Forelimb muscle (tissue), 1 donor: Measurements from ENCODE around the gene CSK. TPM values are rescaled to one million over a fixed set of nuclear protein-coding genes. Genes with fewer than 3 reads are reported as not detected.
"Not testable (repeated sequence)": the region's sequence is repeated elsewhere in the genome, so short reads cannot be mapped to it uniquely, and the experiment has no call there.

Experiments used
- DNase-seq: peaks from one replicate; pipeline ENCODE4 v3.0.0-alpha.2; 2013; ENCODE audit warnings: low read depth
- polyA plus RNA-seq: library from polyadenylated mRNA; unstranded; fragments of 120-200 nt; gene quantifications from one replicate; pipeline ENCODE4 v1.2.1, GENCODE V29; 2013; ENCODE audit not compliant: insufficient read length

Gene CSK
- polyA plus RNA-seq, 1 donor, result 31.7 TPM

DNA sequence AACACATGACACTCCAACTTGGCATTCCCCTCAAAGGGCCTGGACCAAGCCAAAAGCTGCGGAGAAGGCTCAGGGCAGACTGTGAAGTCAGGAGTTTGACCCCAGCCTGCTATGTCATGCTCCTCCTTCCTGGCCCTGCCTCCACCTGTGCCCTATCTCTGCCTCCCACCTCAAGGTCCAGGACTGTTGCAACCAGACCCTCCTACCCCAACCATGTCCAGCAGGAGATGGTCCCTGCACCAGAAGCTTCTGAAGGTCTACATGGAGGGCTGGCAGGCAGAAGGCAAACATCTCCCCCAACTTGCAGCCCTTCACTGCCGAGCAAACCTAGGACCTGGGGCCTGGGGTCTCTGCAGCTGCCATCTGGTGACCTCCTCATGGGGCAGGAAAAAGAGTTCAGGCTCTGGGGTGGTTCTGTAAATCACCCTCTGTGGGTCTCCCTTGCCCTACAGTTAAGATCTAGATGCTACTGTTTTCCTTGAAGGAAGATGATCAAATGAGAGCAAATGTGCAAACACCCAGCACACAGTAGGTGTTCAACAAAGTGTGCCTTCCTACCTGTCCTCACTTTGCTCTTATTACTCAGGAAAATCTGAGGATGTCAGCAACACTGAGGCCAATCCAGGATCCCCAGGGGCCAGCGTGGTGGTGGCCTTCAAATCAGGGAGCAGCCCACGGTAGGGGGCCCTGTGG lies 11.5 kb upstream of the CSK start:
- DNase-seq, result no peak

GRCh38 chr15:74773329-74773728 lies 8.6 kb upstream of the CSK start:
- no peak for DNase-seq

- no peak for DNase-seq
These were observed 8.1 kb upstream of the CSK start for GRCh38 chr15:74773731-74774252.

DNA sequence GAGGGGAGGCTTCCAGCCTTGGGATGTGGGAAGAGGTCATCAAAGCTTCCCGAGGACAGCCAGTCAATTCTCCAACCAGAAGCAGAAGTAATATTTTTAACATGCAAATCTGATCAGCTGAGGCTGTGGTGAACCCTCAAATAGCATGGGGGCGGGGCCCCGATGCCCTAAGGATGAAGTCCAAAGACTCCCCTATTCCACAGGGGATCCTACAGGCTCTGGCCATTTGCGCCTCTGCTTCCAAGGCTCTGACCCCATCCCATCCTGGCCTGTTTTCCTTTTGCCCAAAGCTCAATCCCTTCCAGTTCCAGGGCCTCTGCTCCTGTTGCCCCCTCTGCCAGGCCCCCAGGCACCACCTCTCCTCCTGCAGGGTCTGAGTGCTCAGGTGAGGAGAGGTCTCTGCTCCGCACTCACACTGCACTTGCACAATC lies 6.7 kb upstream of the CSK start:
- no peak for DNase-seq

- DNase-seq, result no peak
These were observed 6.0 kb upstream of the CSK start for GRCh38 chr15:74775894-74776293.

DNA sequence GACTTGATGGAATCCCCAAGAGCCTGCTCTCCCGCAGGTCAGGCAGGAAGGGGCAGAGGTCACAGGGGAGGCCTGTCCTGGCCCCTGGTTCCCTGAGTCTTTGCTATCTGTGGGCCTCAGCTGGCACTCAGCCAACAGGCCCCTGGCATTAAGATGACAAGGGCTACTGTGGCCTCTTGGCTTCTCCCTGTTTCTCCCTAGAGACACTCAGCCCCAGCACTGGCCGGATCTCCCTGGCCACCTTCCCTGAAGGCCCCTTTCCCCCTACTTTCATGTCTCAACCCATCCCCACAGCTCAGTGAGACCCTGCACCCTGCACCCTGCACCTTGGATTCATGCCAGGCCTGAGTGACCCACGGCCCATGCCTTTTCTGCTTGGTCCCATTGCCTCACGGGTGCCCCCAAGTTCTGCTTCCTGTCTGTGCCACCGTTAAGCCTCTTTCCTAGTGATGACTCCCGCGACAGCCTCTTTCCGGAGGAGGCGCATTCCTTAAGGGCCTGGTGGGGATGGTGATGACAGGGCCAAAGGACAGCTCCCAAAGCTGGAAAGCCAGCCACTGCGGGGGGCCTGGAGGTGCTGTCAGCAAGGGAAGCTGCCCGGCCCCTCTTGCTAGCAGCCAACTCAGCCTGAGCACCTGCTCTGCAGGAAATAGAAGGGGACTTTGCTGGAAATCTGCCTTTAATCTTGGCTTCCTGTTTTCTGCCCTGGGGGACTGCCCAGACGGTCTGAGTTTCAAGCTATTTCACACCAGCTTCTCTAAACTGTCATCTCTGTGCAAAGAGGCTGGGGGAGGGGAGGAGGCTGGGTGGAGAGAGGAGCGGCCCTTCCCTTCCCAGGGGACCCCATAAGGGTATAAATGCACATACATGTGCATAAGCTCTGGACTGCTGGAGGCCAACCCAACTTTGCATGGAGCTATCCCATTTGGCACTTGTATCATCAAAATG lies 4.8 kb upstream of the CSK start:
- DNase-seq, result no peak

DNA sequence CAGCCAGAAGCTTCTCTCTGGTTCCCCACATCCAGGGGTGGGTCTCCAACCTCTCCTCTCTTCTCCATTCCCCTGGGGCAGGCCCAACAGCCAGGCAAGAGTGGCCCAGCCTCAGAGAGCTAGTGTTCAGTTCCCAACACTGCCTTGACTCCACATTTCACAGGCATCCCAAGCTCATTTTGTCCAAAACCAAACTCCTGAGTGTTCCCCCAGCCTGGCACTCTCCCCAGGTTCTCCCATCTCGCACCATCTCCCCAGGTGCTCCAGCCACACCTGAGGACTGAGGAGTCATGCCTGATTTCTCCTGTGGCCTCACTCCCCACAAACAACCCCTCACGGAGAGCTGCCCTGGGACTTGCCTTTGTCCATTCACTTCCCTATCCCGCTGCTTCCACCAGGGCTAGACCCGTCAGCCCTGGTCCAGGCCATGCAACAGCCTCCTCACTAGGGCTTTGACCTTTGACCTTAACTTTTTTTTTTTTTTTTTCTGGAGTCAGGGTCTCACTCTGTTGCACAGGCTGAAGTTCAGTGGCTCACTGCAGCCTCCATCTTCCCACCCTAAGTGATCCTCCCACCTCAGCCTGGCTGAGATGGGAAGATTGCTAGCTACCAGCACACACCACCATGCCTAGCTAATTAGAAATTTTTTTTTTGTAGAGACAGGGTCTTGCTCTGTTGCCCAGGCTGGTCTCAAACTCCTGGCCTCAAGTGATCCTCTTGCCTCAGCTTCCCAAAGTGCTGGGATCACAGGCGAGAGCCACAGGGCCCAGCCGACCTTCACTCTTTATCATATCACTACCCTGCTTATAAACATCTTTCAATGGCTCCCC lies 3.9 kb upstream of the CSK start:
- no peak for DNase-seq

GRCh38 chr15:74778599-74778970 lies 3.3 kb upstream of the CSK start:
- DNase-seq, result no peak

GRCh38 chr15:74779162-74779648 lies 2.7 kb upstream of the CSK start:
- DNase-seq, result no peak

DNA sequence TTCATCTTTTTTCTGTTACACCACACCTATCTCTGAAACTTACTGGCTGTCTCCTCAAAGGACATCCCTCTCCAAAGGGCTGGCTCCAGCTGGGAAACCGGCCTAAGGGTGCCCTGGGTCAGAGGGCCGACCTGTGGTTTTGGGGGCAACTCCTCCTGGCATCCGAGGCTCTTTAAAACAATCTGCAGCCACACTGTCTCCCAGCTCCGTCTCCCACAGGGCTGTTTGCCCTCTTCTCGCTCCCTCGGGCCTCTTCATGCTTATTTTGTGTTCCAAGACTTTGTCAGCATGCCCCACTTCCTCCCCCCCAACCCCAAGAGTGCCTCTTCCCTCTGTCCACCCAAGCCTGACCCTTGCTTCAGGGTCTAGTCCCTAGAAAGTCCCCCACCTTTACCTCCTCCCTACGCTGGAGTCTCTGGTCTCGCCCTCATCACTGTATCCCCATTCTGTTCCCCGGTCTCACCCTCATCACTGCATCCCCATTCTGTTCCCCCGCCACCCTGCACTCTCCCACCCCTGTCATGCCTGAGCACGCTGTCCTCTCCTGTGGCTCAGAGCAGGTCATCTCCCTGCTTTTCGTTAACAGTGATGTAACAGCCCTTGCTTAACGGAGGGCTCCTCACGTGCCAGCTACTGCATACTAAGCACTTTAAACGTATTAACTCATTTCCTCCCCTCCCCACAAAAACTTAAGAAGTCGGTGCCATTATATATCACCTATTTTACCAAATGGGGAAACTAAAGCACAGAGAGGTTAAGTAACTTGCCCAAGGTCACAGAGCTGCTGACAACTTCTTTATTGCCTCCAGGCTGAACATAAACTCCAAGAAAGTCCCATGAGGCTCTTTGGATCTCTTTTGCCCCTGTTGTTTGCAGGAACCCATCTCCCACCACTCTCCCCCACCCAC lies 1.1 kb upstream of the CSK start:
- DNase-seq, result no peak

GRCh38 chr15:74782259-74783071 lies 585 bp downstream of the CSK start:
- no peak for DNase-seq

DNA sequence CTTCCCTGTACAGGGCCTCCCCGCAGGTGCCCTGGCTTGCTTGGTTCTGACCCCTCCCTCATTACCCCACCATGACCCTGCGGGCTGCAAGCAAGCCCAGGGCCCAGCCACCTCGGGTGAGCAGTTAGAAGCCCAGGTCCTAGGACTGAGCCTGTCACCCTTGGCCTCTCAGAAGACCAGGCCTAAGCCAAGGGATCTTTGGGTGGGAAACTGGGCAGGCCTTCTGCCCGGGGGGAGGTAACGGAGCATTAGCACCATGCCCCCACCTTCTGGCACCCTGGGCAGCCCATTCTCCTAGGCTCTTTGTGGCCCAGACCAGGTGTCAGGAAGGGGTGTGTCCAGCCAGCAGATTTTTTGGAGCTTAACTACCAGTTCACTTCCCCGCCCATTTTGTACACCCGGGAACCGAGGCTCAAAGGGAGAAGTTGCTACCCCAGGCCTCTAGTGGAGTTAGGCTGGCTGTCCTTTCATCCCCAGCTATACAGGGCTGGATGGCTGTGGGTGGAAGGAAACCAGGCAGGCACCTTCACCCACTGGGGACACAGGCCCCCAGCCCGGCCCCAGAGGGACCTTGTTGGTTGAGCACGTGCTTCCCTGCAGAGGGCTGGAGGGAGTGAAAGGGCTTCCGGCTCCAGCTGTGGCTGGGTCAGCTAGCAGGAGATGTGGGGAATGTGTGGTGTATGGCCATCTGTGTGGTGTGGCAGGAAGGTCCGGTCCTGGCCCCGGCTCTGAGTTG lies 1.4 kb downstream of the CSK start:
- no peak for DNase-seq

GRCh38 chr15:74783808-74784175 lies 1.9 kb downstream of the CSK start:
- no peak for DNase-seq

- no peak for DNase-seq
These were observed 2.7 kb downstream of the CSK start for GRCh38 chr15:74784426-74785193.

DNA sequence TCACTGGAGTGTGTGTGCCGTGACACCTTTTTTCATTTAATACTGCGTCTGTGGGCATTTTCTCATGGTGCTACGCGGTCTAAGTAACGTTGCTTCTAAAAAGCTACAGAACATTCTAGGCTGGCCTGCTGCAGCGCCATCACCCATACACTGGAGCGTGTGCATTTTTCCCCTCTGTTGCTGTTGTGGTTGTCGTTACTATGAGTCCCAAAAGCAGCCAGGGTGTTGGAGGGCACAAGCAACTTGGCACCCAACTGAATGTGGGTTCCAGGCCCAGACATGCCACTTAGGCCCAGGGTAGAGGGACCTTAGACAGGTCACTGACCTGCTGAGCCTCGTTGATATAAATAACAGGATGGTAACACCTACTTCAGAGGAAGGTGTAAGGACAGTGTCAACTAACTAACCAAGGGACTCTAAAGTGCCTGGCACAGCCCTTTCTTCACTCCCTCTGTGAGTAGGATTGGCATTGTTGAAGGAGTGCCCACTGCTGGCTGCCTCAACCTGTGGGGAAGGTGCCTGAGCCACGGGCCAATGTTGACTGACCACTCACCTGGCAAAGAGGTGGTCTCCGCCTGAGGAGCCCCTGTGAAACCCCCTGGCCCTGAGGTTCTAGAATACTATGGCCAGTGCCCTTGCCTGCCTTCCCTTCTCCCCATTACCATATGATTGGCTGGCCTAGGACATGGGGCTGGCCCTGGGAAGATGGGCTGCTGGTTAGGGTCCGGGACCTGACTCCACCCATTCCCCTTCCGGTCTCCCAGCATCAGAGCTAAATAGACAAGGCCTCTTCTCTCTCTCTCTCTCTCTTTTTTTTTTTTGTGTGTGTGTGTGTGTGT lies 3.5 kb downstream of the CSK start:
- no peak for DNase-seq

DNA sequence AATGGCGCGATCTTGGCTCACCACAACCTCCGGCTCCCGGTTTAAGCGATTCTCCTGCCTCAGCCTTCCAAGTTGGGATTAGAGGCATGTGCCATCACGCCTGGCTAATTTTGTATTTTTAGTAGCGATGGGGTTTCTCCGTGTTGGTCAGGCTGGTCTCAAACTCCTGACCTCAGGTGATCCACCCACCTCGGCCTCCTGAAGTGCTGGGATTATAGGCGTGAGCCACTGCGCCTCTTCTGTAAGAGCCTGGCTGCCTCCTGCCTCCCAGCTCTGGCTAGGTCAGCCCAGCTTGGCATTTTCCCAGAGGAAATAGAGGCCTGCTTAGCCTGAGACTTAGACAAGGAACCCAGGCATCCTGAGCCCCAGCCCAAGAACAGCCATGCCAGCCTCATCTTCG lies 4.2 kb downstream of the CSK start:
- DNase-seq, result not testable (repeated sequence)

- DNase-seq, result no peak
These were observed 4.8 kb downstream of the CSK start for GRCh38 chr15:74786551-74787165.
